GM12878 (cell line): ENCODE data around the gene SVBP. TPM values are rescaled to one million over a fixed set of nuclear protein-coding genes. Genes with fewer than 3 reads are reported as not detected.

ENCODE experiments used
- ATAC-seq: fragments of 200-7000 bp; cut with Tn5 transposase; 3 replicates; pipeline ENCODE4 v1.9.1; 2020; ENCODE audit warnings: mild to moderate bottlenecking, moderate library complexity
- BruUV-seq: library from RNA; stranded (reverse); fragments of 400-500 nt; replicated peaks from 2 replicates; lab custom pipeline; 2021; lab: Mats Ljungman, UMichigan
- CTCF ChIA-PET: fragments of 300-600 bp; sonication (Branson Sonifier 250); formaldehyde crosslinking; extraction: SDS; loops from one replicate; lab custom pipeline; 2021; ENCODE audit warnings: inconsistent platforms; lab: Yijun Ruan, JAX
- POLR2A ChIA-PET: fragments of 350-600 bp; formaldehyde crosslinking; extraction: SDS; loops from one replicate; lab custom pipeline; 2021; ENCODE audit warnings: inconsistent platforms; lab: Charles Lee
- RAD21 ChIA-PET: fragments of 300-600 bp; sonication (Branson Sonifier 250); formaldehyde crosslinking; loops from one replicate; lab custom pipeline; 2023; ENCODE audit warnings: antibody characterized with exemption; ENCODE audit not compliant: unreplicated experiment; lab: Charles Lee
- SMC1A ChIA-PET: fragments of 300-600 bp; sonication (Branson Sonifier 250); formaldehyde crosslinking; loops from one replicate; lab custom pipeline; 2023; ENCODE audit not compliant: unreplicated experiment, uncharacterized antibody; lab: Charles Lee
- DNase-seq: peaks from one replicate; pipeline ENCODE4 v3.0.0-alpha.2; 2011; ENCODE audit warnings: low read depth, low spot score
- FAIRE-seq: peaks from 3 replicates; lab custom pipeline; 2011; peaks lifted over from hg19 to GRCh38; lab: Jason Lieb, UNC
- H2AFZ ChIP-seq: 2 replicates; pipeline ENCODE4 v1.6.0; 2011; ENCODE audit warnings: low read depth, low read length, control low read depth; ENCODE audit not compliant: control insufficient read depth
- H3K27ac ChIP-seq: 2 replicates; pipeline ENCODE4 v1.5.1; 2011; ENCODE audit warnings: control low read depth; ENCODE audit not compliant: control insufficient read depth, insufficient read depth
- H3K27me3 ChIP-seq, 2 experiments: replicated peaks in 1 of 2; 2 replicates each; pipeline versions ENCODE4 v1.6.0 to v1.6.1; 2011; ENCODE audit warnings: low read length in 1 of 2; ENCODE audit not compliant: control insufficient read depth in 2 of 2, insufficient read depth in 2 of 2
- H3K36me3 ChIP-seq, 2 experiments: 2 replicates each; pipeline ENCODE4 v1.5.1; 2011; ENCODE audit warnings: low read length in 1 of 2; ENCODE audit not compliant: control insufficient read depth in 2 of 2, insufficient read depth in 2 of 2
- H3K4me1 ChIP-seq: 2 replicates; pipeline ENCODE4 v1.6.1; 2011; ENCODE audit warnings: mild to moderate bottlenecking, low read length, moderate library complexity, mixed read lengths; ENCODE audit not compliant: control insufficient read depth, insufficient read depth
- H3K4me2 ChIP-seq: 2 replicates; pipeline ENCODE4 v1.6.0; 2011; ENCODE audit warnings: control low read depth; ENCODE audit not compliant: control insufficient read depth, insufficient read depth
- H3K4me3 ChIP-seq: fragments of 200-600 bp; sonication (generic); 2 replicates; pipeline ENCODE4 v1.5.1; 2016
- H3K79me2 ChIP-seq: 2 replicates; pipeline ENCODE4 v1.6.0; 2011; ENCODE audit warnings: low read length; ENCODE audit not compliant: control insufficient read depth, insufficient read depth
- H3K9ac ChIP-seq: 2 replicates; pipeline ENCODE4 v1.8.0; 2011; ENCODE audit warnings: low read length, control low read depth, mixed read lengths; ENCODE audit not compliant: control insufficient read depth, insufficient read depth
- H3K9me3 ChIP-seq: replicated peaks from 3 replicates; pipeline ENCODE4 v1.5.1; 2011; ENCODE audit warnings: mild to moderate bottlenecking, low read length; ENCODE audit not compliant: control insufficient read depth, insufficient read depth
- H4K20me1 ChIP-seq: 2 replicates; pipeline ENCODE4 v1.6.0; 2011; ENCODE audit not compliant: control insufficient read depth, insufficient read depth
- BRCA1 ChIP-seq: IDR thresholded peaks from 2 replicates; pipeline ENCODE4 v1.6.1; 2011; ENCODE audit warnings: low read depth, low read length, improper control_type of control experiment
- CREB1 ChIP-seq: IDR thresholded peaks from 2 replicates; pipeline ENCODE4 v1.6.1; 2012; ENCODE audit warnings: low read depth, mild to moderate bottlenecking, inconsistent platforms
- HDAC2 ChIP-seq: fragments of 200-600 bp; sonication (generic); IDR thresholded peaks from 2 replicates; pipeline ENCODE4 v1.6.1; 2017
- HDAC6 ChIP-seq: fragments of 200-600 bp; sonication (generic); IDR thresholded peaks from one replicate; pipeline ENCODE4 v1.8.0; 2017; ENCODE audit warnings: antibody characterized with exemption; ENCODE audit not compliant: unreplicated experiment
- IKZF2 ChIP-seq, 2 experiments: fragments of 450-650 bp; IDR thresholded peaks; 2 replicates each; pipeline ENCODE4 v1.6.1; 2017; ENCODE audit warnings: mild to moderate bottlenecking in 2 of 2, moderate library complexity in 2 of 2
- MYB ChIP-seq: fragments of 150-350 bp; IDR thresholded peaks from 2 replicates; pipeline ENCODE4 v1.6.1; 2014; ENCODE audit warnings: mild to moderate bottlenecking, low read depth, low read length, borderline replicate concordance
- SREBF1 ChIP-seq: IDR thresholded peaks from 2 replicates; pipeline ENCODE4 v1.6.1; 2012; ENCODE audit warnings: mild to moderate bottlenecking, low read length
- SUPT20H ChIP-seq: IDR thresholded peaks from 2 replicates; pipeline ENCODE4 v1.6.1; 2011; ENCODE audit warnings: low read depth, mild to moderate bottlenecking, low read length, moderate library complexity, borderline replicate concordance; ENCODE audit not compliant: control insufficient read depth
- TCF3 ChIP-seq: IDR thresholded peaks from 2 replicates; pipeline ENCODE4 v1.6.1; 2012; ENCODE audit warnings: low read depth, mild to moderate bottlenecking, low read length, borderline replicate concordance; ENCODE audit not compliant: insufficient read depth
- USF1 ChIP-seq: IDR thresholded peaks from 2 replicates; pipeline ENCODE4 v1.6.1; 2011; ENCODE audit warnings: borderline replicate concordance, low read depth, mild to moderate bottlenecking, moderate library complexity, mixed read lengths, low read length; ENCODE audit not compliant: insufficient read depth; ENCODE audit errors: extremely low read length
- WGBS: methylation state at CpG from one replicate; pipeline ENCODE4 v1.1.6; 2016; ENCODE audit warnings: low lambda C conversion rate; ENCODE audit not compliant: insufficient replicate concordance, insufficient coverage; ENCODE audit errors: missing lambda C conversion rate; 5-methylcytosine and 5-hydroxymethylcytosine counted together
- in situ Hi-C: fragments of 300-500 bp; cut with MboI; formaldehyde crosslinking; loops from 9 replicates; pipeline ENCODE4 v1.14.3; 2018; ENCODE audit warnings: mixed read lengths
- intact Hi-C: fragments of 100-400 bp; cut with micrococcal nuclease; formaldehyde crosslinking; loops from one replicate; pipeline ENCODE4 v1.14.2; 2022; ENCODE audit not compliant: unreplicated experiment
- polyA plus RNA-seq, 11 experiments: library from polyadenylated mRNA; depleted of rRNA in 4 of 11; unstranded in 6 of 11; stranded (reverse) in 5 of 11; fragments of >200 nt; fragmentation: Nextera tagmentation in 4 of 11; fragmentation: Illumina TruSeq in 1 of 11; extraction: Ambion mirVana in 4 of 11; extraction: Trizol in 1 of 11; gene quantifications; 1 replicate in 1 of 11; 2 replicates in 10 of 11; pipeline versions ENCODE4 v1.2.1 to v1.2.3, GENCODE V29; 2011 to 2016; ENCODE audit warnings: inconsistent platforms in 2 of 11, missing spikeins in 2 of 11, low read depth in 1 of 11
- total RNA-seq, 4 experiments: library from RNA; depleted of rRNA in 3 of 4; stranded (reverse); fragments of >200 nt in 3 of 4; fragmentation: Illumina TruSeq in 1 of 4; extraction: Trizol in 1 of 4; gene quantifications; 2 replicates each; pipeline versions ENCODE4 v1.2.1 to v1.2.3, GENCODE V29; 2013 to 2021

The SVBP gene
- total and polyA plus RNA-seq, 10 of the 15 experiments (the other 5 are each of a cell fraction or from before 2014, with no cell fraction given), result 12.6 to 29.5 (median 19.8) TPM

GRCh38 chr1:42822800-42823392 lies 5.7 kb upstream of the SVBP start:
- RAD21 ChIA-PET, result no interaction called here
- no peaks in the 10 kb centered on the region for H4K20me1 ChIP-seq
- no TSS peak for BruUV-seq
- FAIRE-seq (no peak), ATAC-seq (no peak), DNase-seq (no peak)
- TF ChIP-seq HDAC6, result no peak
- TF ChIP-seq TCF3, result no peak
- TF ChIP-seq SREBF1, result no peak
- no peak for TF ChIP-seq CREB1
- TF ChIP-seq MYB, result no peak
- TF ChIP-seq HDAC2, result no peak
- no peak for TF ChIP-seq IKZF2 (IDR thresholded peaks at IDR 0.05)
- no peak for TF ChIP-seq USF1
- no peak for TF ChIP-seq BRCA1
- TF ChIP-seq SUPT20H, result no peak
- H3K4me2 ChIP-seq, result no peak overlapping the region
- H3K9ac ChIP-seq, result no peak overlapping the region
- SMC1A ChIA-PET, result interaction anchor here (1.0 to 2.8 kb wide), 3 partner anchors 15 to 26 kb away, joined by 3 to 13 read pairs (median 3); partner anchors contain the start of gene ZNF691
- in situ Hi-C loops (no loop called here), intact Hi-C loops (no loop called here)
- H3K27me3 ChIP-seq, result no peaks in the 10 kb centered on the region
- no peaks in the 10 kb centered on the region for H3K79me2 ChIP-seq
- H3K9me3 ChIP-seq, result no peaks in the 10 kb centered on the region
- no peak overlapping the region for H3K4me3 ChIP-seq
- no peaks in the 10 kb centered on the region for H3K4me1 ChIP-seq
- POLR2A ChIA-PET, result interaction anchor here (1.0 to 1.9 kb wide), 2 partner anchors 24 to 25 kb away, joined by 4 to 5 read pairs; partner anchors contain the start of gene ZNF691
- H3K27ac ChIP-seq, result no peak overlapping the region
- WGBS, result 100% methylated on average over 2 of the region's 2 CpGs
- CTCF ChIA-PET, result interaction anchor here (1.1 to 2.4 kb wide), 2 partner anchors 23 to 251 kb away, joined by 4 to 7 read pairs; no protein-coding TSS in a partner anchor
- H3K36me3 ChIP-seq, result no peaks in the 10 kb centered on the region
- no peak overlapping the region for H2AFZ ChIP-seq
